Astrocyte (in vitro differentiated cells and primary cell): Measurements from ENCODE around the gene ADCY4. TPM values are rescaled to one million over a fixed set of nuclear protein-coding genes. Genes with fewer than 3 reads are reported as not detected.

Experiments
- DNase-seq: peaks from one replicate; pipeline ENCODE4 v3.0.0-alpha.2; 2010; ENCODE audit warnings: low read depth
- FAIRE-seq: peaks from 2 replicates; lab custom pipeline; 2011; peaks lifted over from hg19 to GRCh38; lab: Jason Lieb, UNC
- H2AFZ ChIP-seq: 2 replicates; pipeline ENCODE4 v1.6.0; 2012; ENCODE audit warnings: low read depth, low read length, inconsistent platforms
- H3K27ac ChIP-seq: 2 replicates; pipeline ENCODE4 v1.5.1; 2011; ENCODE audit warnings: low read depth, low read length, inconsistent platforms
- H3K27me3 ChIP-seq: 2 replicates; pipeline ENCODE4 v1.6.0; 2011; ENCODE audit warnings: low read length, inconsistent platforms; ENCODE audit not compliant: insufficient read depth
- H3K36me3 ChIP-seq: 2 replicates; pipeline ENCODE4 v1.5.1; 2011; ENCODE audit warnings: low read length, inconsistent platforms; ENCODE audit not compliant: insufficient read depth
- H3K4me1 ChIP-seq: 2 replicates; pipeline ENCODE4 v1.5.1; 2011; ENCODE audit warnings: low read length, inconsistent platforms; ENCODE audit not compliant: insufficient read depth
- H3K4me2 ChIP-seq: 2 replicates; pipeline ENCODE4 v1.6.0; 2012; ENCODE audit warnings: low read length, inconsistent platforms
- H3K4me3 ChIP-seq: 2 replicates; pipeline ENCODE4 v1.5.1; 2011; ENCODE audit warnings: low read depth, mild to moderate bottlenecking, low read length, inconsistent platforms; ENCODE audit not compliant: insufficient read depth
- H3K79me2 ChIP-seq: 2 replicates; pipeline ENCODE4 v1.6.0; 2012; ENCODE audit warnings: mild to moderate bottlenecking, low read length, inconsistent platforms; ENCODE audit not compliant: insufficient read depth
- H3K9ac ChIP-seq: 2 replicates; pipeline ENCODE4 v1.6.0; 2012; ENCODE audit warnings: mild to moderate bottlenecking, low read length, inconsistent platforms
- H3K9me3 ChIP-seq: 2 replicates; pipeline ENCODE4 v1.5.1; 2012; ENCODE audit warnings: low read depth, mild to moderate bottlenecking, low read length, inconsistent platforms; ENCODE audit not compliant: insufficient read depth
- H4K20me1 ChIP-seq: 2 replicates; pipeline ENCODE4 v1.6.0; 2012; ENCODE audit warnings: low read length, inconsistent platforms; ENCODE audit not compliant: insufficient read depth
- H3K27ac Mint-ChIP-seq: one replicate; pipeline ENCODE4 v1.8.0; 2021; ENCODE audit warnings: mild to moderate bottlenecking, mixed read lengths; ENCODE audit not compliant: unreplicated experiment
- H3K27me3 Mint-ChIP-seq: one replicate; pipeline ENCODE4 v1.8.0; 2021; ENCODE audit warnings: low read depth, mixed read lengths; ENCODE audit not compliant: unreplicated experiment
- H3K36me3 Mint-ChIP-seq: one replicate; pipeline ENCODE4 v1.8.0; 2021; ENCODE audit warnings: low read depth, mixed read lengths; ENCODE audit not compliant: unreplicated experiment
- H3K4me1 Mint-ChIP-seq: one replicate; pipeline ENCODE4 v1.8.0; 2021; ENCODE audit warnings: low read depth, mixed read lengths; ENCODE audit not compliant: unreplicated experiment
- H3K4me3 Mint-ChIP-seq: one replicate; pipeline ENCODE4 v1.8.0; 2021; ENCODE audit warnings: mild to moderate bottlenecking, moderate library complexity, mixed read lengths; ENCODE audit not compliant: unreplicated experiment
- H3K9me3 Mint-ChIP-seq: one replicate; pipeline ENCODE4 v1.8.0; 2021; ENCODE audit warnings: mild to moderate bottlenecking, mixed read lengths; ENCODE audit not compliant: unreplicated experiment
- EZH2 ChIP-seq: IDR thresholded peaks from 2 replicates; pipeline ENCODE4 v1.6.1; 2012; ENCODE audit warnings: mild to moderate bottlenecking, low read length, inconsistent platforms; ENCODE audit not compliant: insufficient read depth
- total RNA-seq: library from RNA; stranded (reverse); gene quantifications from 2 replicates; pipeline ENCODE4 v1.2.1, GENCODE V29; 2021
- TF ChIP-seq, protein P1 (sequence below): IDR thresholded peaks from 2 replicates; pipeline ENCODE4 v1.5.1; 2011; ENCODE audit warnings: low read depth, mild to moderate bottlenecking, inconsistent platforms, low read length, moderate library complexity; ENCODE audit not compliant: insufficient read depth

Gene ADCY4
- total RNA-seq, 1 donor from 2014 or later: 0.32 TPM

DNA sequence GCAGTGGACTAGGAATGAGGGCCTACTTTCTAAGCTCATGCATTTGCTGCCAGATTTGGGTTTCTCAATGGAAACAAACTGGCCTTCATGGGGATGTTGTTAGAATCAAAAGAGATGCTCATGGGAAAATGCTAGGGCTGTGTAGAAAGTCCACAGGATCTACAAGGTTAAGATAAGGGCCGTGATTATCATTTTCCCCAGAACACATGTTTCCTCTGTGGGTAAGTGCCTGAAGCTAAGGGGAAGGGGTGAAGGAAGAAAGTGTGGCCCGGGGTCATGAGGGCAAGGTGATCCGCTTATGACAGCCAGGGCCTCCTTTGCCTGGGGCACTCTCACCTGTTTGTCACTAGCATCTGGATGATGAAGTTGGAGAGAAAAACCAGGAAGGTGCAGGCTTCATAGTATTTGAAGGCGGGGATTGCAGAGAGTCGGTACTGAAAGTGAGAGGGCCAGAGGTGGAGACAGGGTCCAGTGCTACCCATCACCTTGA, 9.8 kb downstream of the ADCY4 start:
- Histone ChIP-seq H3K36me3 (no peaks in the 10 kb centered on the region), H3K4me3 (no peak overlapping the region), H3K79me2 (no peaks in the 10 kb centered on the region), H3K4me2 (no peak overlapping the region), H3K9ac (no peak overlapping the region), H2AFZ (no peak overlapping the region), H4K20me1 (no peaks in the 10 kb centered on the region), H3K4me1 (no peaks in the 10 kb centered on the region), H3K27me3 (peaks cover 22% of the 10 kb centered on the region), H3K9me3 (no peaks in the 10 kb centered on the region), H3K27ac (no peak overlapping the region)
- H3K27ac Mint-ChIP-seq: peak overlapping the region; percentile 2
- FAIRE-seq (no peak), DNase-seq (no peak)
- H3K36me3 Mint-ChIP-seq: no peaks in the 10 kb centered on the region
- peaks cover 42% of the 10 kb centered on the region for H3K27me3 Mint-ChIP-seq
- H3K9me3 Mint-ChIP-seq: no peaks in the 10 kb centered on the region
- H3K4me3 Mint-ChIP-seq: no peak overlapping the region
- H3K4me1 Mint-ChIP-seq: peaks cover 3% of the 10 kb centered on the region
- TF ChIP-seq, protein P1, sequence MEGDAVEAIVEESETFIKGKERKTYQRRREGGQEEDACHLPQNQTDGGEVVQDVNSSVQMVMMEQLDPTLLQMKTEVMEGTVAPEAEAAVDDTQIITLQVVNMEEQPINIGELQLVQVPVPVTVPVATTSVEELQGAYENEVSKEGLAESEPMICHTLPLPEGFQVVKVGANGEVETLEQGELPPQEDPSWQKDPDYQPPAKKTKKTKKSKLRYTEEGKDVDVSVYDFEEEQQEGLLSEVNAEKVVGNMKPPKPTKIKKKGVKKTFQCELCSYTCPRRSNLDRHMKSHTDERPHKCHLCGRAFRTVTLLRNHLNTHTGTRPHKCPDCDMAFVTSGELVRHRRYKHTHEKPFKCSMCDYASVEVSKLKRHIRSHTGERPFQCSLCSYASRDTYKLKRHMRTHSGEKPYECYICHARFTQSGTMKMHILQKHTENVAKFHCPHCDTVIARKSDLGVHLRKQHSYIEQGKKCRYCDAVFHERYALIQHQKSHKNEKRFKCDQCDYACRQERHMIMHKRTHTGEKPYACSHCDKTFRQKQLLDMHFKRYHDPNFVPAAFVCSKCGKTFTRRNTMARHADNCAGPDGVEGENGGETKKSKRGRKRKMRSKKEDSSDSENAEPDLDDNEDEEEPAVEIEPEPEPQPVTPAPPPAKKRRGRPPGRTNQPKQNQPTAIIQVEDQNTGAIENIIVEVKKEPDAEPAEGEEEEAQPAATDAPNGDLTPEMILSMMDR: no peak
- no peak for TF ChIP-seq EZH2

DNA sequence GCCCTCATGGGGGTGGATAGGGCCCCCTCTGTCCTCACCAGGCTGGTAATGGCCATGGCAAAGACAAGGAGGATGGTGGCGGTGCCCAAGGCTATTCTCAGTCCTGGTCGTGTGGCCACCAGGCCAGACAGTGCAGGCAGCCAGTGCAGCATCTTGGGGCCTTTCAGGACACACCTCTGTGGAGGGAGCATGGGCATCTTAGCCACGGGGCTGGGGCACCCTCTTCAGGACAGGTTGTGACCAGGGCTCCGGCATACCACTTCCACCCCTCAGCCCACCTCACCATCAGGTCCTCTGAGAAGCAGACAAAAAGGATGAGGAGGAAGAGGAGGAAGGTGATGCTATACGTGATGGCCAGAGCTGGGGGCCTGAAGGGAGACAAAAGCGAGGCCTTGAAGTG, 10.8 kb downstream of the ADCY4 start:
- no peaks in the 10 kb centered on the region for H3K79me2 ChIP-seq
- no peak overlapping the region for H3K9ac ChIP-seq
- H4K20me1 ChIP-seq: no peaks in the 10 kb centered on the region
- H3K9me3 ChIP-seq: no peaks in the 10 kb centered on the region
- TF ChIP-seq EZH2: no peak
- TF ChIP-seq, protein P1: no peak
- H3K4me1 Mint-ChIP-seq: peaks cover 3% of the 10 kb centered on the region
- no peaks in the 10 kb centered on the region for H3K36me3 Mint-ChIP-seq
- no peak overlapping the region for H3K4me3 Mint-ChIP-seq
- no peak overlapping the region for H2AFZ ChIP-seq
- no peak overlapping the region for H3K4me2 ChIP-seq
- H3K27me3 ChIP-seq: peaks cover 30% of the 10 kb centered on the region
- no peak overlapping the region for H3K27ac ChIP-seq
- H3K4me3 ChIP-seq: no peak overlapping the region
- FAIRE-seq (no peak), DNase-seq (no peak)
- H3K9me3 Mint-ChIP-seq: no peaks in the 10 kb centered on the region
- H3K27ac Mint-ChIP-seq: no peak overlapping the region
- H3K4me1 ChIP-seq: no peaks in the 10 kb centered on the region
- no peaks in the 10 kb centered on the region for H3K36me3 ChIP-seq
- peaks cover 45% of the 10 kb centered on the region for H3K27me3 Mint-ChIP-seq

DNA sequence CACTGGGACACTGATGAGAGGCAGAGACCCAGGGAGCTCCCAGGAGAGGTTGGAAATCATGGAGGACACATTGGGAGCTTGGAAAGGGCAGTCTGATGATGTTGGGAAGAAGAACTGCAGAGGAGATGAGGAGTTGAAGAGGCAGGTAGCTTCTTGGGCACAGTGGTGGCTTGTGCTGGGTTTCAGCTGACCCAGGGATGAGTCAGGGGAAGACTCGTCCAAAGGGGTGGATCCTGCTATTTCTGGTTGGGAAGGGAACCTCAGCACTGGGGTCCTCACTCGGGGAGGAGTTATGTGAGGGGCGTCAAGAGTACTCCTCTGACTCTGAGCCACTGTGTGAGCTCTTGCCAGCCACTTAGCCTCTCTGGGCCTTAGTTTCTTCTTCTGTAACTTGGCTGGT, 11.5 kb downstream of the ADCY4 start:
- H3K4me1 ChIP-seq: no peaks in the 10 kb centered on the region
- H3K9ac ChIP-seq: no peak overlapping the region
- no peak overlapping the region for H3K4me3 Mint-ChIP-seq
- no peaks in the 10 kb centered on the region for H3K79me2 ChIP-seq
- H3K36me3 ChIP-seq: no peaks in the 10 kb centered on the region
- H3K27ac ChIP-seq: no peak overlapping the region
- H2AFZ ChIP-seq: no peak overlapping the region
- H3K4me2 ChIP-seq: no peak overlapping the region
- DNase-seq: no peak
- no peak overlapping the region for H3K4me3 ChIP-seq
- H3K36me3 Mint-ChIP-seq: no peaks in the 10 kb centered on the region
- no peaks in the 10 kb centered on the region for H3K9me3 ChIP-seq
- H3K4me1 Mint-ChIP-seq: peaks cover 3% of the 10 kb centered on the region
- H3K27me3 Mint-ChIP-seq: peaks cover 39% of the 10 kb centered on the region
- H3K27me3 ChIP-seq: peaks cover 31% of the 10 kb centered on the region
- no peaks in the 10 kb centered on the region for H4K20me1 ChIP-seq
- no peaks in the 10 kb centered on the region for H3K9me3 Mint-ChIP-seq
- TF ChIP-seq, protein P1: no peak
- no peak for TF ChIP-seq EZH2
- no peak overlapping the region for H3K27ac Mint-ChIP-seq
- no peak for FAIRE-seq
